Activated CD4-positive, CD25-positive, alpha-beta regulatory T cell treated with anti-CD3 and anti-CD28 coated beads, Interleukin-2, amount 50 U/mL, for 72 hours (primary cell): ENCODE measurements around the gene EVC2.
"Not testable (repeated sequence)": the region's sequence is repeated elsewhere in the genome, so short reads cannot be mapped to it uniquely, and the experiment has no call there.

Source experiments
- DNase-seq: peaks from one replicate; pipeline ENCODE4 v3.0.0; 2021

EVC2 gene

GRCh38 chr4:5746250-5746649 is 37.9 kb upstream of the EVC2 start:
- DNase-seq = no peak

GRCh38 chr4:5742968-5743367 is 34.6 kb upstream of the EVC2 start:
- no peak for DNase-seq

- no peak for DNase-seq
These were observed 34.0 kb upstream of the EVC2 start for GRCh38 chr4:5742388-5742787.

- DNase-seq = no peak
These were observed 29.7 kb upstream of the EVC2 start for GRCh38 chr4:5738061-5738460.

GRCh38 chr4:5735463-5735862 is 27.1 kb upstream of the EVC2 start:
- no peak for DNase-seq

GRCh38 chr4:5734853-5735252 is 26.5 kb upstream of the EVC2 start:
- DNase-seq = no peak

- DNase-seq = no peak
These were observed 23.8 kb upstream of the EVC2 start for GRCh38 chr4:5732158-5732557.

GRCh38 chr4:5730993-5731990 is 22.9 kb upstream of the EVC2 start:
- no peak for DNase-seq

GRCh38 chr4:5730436-5730835 is 22.1 kb upstream of the EVC2 start:
- DNase-seq = no peak

GRCh38 chr4:5728412-5728811 is 20.1 kb upstream of the EVC2 start:
- not testable (repeated sequence) for DNase-seq

- DNase-seq = no peak
These were observed 16.0 kb upstream of the EVC2 start for GRCh38 chr4:5724377-5724776.

- no peak for DNase-seq
These were observed 14.0 kb upstream of the EVC2 start for GRCh38 chr4:5722328-5722727.

GRCh38 chr4:5721923-5722322 is 13.6 kb upstream of the EVC2 start:
- DNase-seq = no peak

GRCh38 chr4:5720980-5721379 is 12.6 kb upstream of the EVC2 start:
- no peak for DNase-seq

- no peak for DNase-seq
These were observed 11.9 kb upstream of the EVC2 start for GRCh38 chr4:5720157-5720850.

GRCh38 chr4:5719350-5720055 is 11.1 kb upstream of the EVC2 start:
- DNase-seq = no peak

GRCh38 chr4:5718411-5718810 is 10.1 kb upstream of the EVC2 start:
- DNase-seq = no peak

GRCh38 chr4:5717449-5718158 is 9.2 kb upstream of the EVC2 start:
- DNase-seq = no peak

GRCh38 chr4:5716391-5716790 is 8.0 kb upstream of the EVC2 start:
- no peak for DNase-seq

GRCh38 chr4:5715357-5715756 is 7.0 kb upstream of the EVC2 start:
- no peak for DNase-seq

- no peak for DNase-seq
These were observed 5.5 kb upstream of the EVC2 start for GRCh38 chr4:5713861-5714260.

- no peak for DNase-seq
These were observed 4.6 kb upstream of the EVC2 start for GRCh38 chr4:5712931-5713330.

GRCh38 chr4:5712517-5712916 is 4.2 kb upstream of the EVC2 start:
- DNase-seq = no peak
